Measurements from ENCODE around the gene PPM1B.
A peak's percentile ranks its signal among the peaks of the same experiment; 100 is the strongest.
"Not testable (repeated sequence)": the region's sequence is repeated elsewhere in the genome, so short reads cannot be mapped to it uniquely, and the experiment has no call there.

The PPM1B gene

GRCh38 chr2:44169155-44169898, 652 bp downstream of the PPM1B start:
- H3K9me3 ChIP-seq (ENCODE audit: control insufficient read depth, insufficient read depth, low read length), result peaks cover 5% of the 10 kb centered on the region; the same call in 1 of the 2 replicates
- peak overlapping the region; percentile 85 for H3K9ac ChIP-seq (ENCODE audit: low read depth, low read length)
- H3K4me1 ChIP-seq (ENCODE audit: insufficient read depth, low read length), result peaks cover 3% of the 10 kb centered on the region; the same call in 1 of the 2 replicates
- no peaks in the 10 kb centered on the region for H3K36me3 ChIP-seq (ENCODE audit: insufficient read depth, low read length)

DNA sequence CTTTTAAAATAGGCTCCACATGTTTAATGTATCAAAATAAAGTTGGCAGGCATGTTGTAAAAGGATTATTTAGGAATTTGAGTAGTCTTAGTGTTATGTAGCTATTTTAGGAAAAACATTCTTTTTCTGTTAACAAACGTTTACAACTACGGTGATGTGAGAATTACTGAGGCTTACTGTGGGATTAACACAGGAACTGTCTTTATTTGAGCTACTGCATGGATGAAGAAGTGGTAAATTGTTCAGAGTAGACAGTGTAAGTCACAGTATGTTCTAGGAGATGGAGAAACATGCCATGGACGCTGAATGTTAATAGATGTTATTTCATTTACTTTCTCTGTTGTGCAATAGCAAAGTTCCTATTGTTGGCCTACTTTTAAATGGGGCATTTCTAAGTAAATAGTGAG, 1.6 kb downstream of the PPM1B start:
- Histone ChIP-seq H3K9ac (ENCODE audit: low read depth, low read length) (peak overlapping the region; percentile 85), H3K4me1 (ENCODE audit: insufficient read depth, low read length) (peaks cover 8% of the 10 kb centered on the region; the same call in 1 of the 2 replicates), H3K9me3 (ENCODE audit: control insufficient read depth, insufficient read depth, low read length) (no peaks in the 10 kb centered on the region), H3K36me3 (ENCODE audit: insufficient read depth, low read length) (no peaks in the 10 kb centered on the region)

GRCh38 chr2:44171018-44171417, 2.3 kb downstream of the PPM1B start:
- Histone ChIP-seq H3K9me3 (ENCODE audit: control insufficient read depth, insufficient read depth, low read length) (no peaks in the 10 kb centered on the region), H3K9ac (ENCODE audit: low read depth, low read length) (peak overlapping the region; percentile 85), H3K36me3 (ENCODE audit: insufficient read depth, low read length) (no peaks in the 10 kb centered on the region), H3K4me1 (ENCODE audit: insufficient read depth, low read length) (peaks cover 11% of the 10 kb centered on the region; the same call in 1 of the 2 replicates)

DNA sequence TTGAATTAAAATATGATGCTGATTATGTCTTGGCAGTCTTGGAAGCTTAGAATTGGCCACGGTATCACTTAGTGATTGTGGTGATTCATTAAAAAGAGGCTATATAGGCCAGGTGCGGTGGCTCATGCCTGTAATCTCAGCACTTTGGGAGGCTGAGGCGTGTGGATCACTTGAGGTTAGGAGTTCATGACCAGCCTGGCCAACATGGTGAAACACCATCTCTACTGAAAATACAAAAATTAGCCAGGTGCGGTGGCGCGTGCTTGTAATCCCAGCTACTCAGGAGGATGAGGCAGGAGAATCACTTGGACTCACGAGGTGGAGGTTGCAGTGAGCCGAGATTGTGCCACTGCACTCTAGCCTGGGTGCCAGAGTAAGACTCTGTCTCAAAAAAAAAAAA, 2.8 kb downstream of the PPM1B start:
- H3K36me3 ChIP-seq (ENCODE audit: insufficient read depth, low read length); H3K9me3 ChIP-seq (ENCODE audit: control insufficient read depth, insufficient read depth, low read length): not testable (repeated sequence)
- Histone ChIP-seq H3K9ac (ENCODE audit: low read depth, low read length) (peak overlapping the region; percentile 85), H3K4me1 (ENCODE audit: insufficient read depth, low read length) (peaks cover 11% of the 10 kb centered on the region; the same call in 1 of the 2 replicates)

GRCh38 chr2:44172576-44172975, 3.9 kb downstream of the PPM1B start:
- no peaks in the 10 kb centered on the region for H3K9me3 ChIP-seq (ENCODE audit: control insufficient read depth, insufficient read depth, low read length)
- no peaks in the 10 kb centered on the region for H3K36me3 ChIP-seq (ENCODE audit: insufficient read depth, low read length)
- H3K4me1 ChIP-seq (ENCODE audit: insufficient read depth, low read length), result peaks cover 11% of the 10 kb centered on the region; the same call in 1 of the 2 replicates
- H3K9ac ChIP-seq (ENCODE audit: low read depth, low read length), result peak overlapping the region; percentile 14; the same call in 1 of the 2 replicates

- Histone ChIP-seq H3K4me1 (ENCODE audit: insufficient read depth, low read length) (peaks cover 30% of the 10 kb centered on the region), H3K9me3 (ENCODE audit: control insufficient read depth, insufficient read depth, low read length) (0 out of 2 replicates have a peak, but pooled peaks cover 2% of the 10 kb centered on the region), H3K36me3 (ENCODE audit: insufficient read depth, low read length) (peaks cover 13% of the 10 kb centered on the region; the same call in 1 of the 2 replicates), H3K9ac (ENCODE audit: low read depth, low read length) (no peak overlapping the region)
Measured at GRCh38 chr2:44178950-44179349, 10.3 kb downstream of the PPM1B start.

DNA sequence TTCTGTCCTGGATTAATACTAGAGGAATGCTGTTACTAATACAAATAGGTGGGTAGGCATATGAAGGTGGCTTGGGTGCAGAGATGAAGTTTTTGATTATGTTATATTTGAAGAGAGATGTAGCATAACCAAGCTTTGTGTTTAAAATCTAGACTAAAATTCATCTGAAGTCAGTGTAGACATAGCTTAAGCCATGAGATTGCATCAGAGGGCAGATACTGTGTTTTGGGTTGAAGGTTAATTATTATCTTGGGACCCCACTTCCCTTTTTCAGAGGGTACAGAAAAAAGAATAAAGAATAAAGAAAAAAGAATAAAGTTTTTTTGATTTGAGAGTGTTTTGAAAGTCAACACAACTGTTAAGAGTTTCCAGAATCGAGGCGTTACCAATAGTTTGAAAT, 13.0 kb downstream of the PPM1B start:
- Histone ChIP-seq H3K36me3 (ENCODE audit: insufficient read depth, low read length) (peaks cover 13% of the 10 kb centered on the region; the same call in 1 of the 2 replicates), H3K9ac (ENCODE audit: low read depth, low read length) (no peak overlapping the region), H3K4me1 (ENCODE audit: insufficient read depth, low read length) (peaks cover 21% of the 10 kb centered on the region), H3K9me3 (ENCODE audit: control insufficient read depth, insufficient read depth, low read length) (0 out of 2 replicates have a peak, but pooled peaks cover 2% of the 10 kb centered on the region)

- peaks cover 2% of the 10 kb centered on the region; the same call in 1 of the 2 replicates for H3K9me3 ChIP-seq (ENCODE audit: control insufficient read depth, insufficient read depth, low read length)
- H3K4me1 ChIP-seq (ENCODE audit: insufficient read depth, low read length), result peaks cover 21% of the 10 kb centered on the region
- no peak overlapping the region for H3K9ac ChIP-seq (ENCODE audit: low read depth, low read length)
- peaks cover 10% of the 10 kb centered on the region; the same call in 1 of the 2 replicates for H3K36me3 ChIP-seq (ENCODE audit: insufficient read depth, low read length)
Measured at GRCh38 chr2:44184106-44184505, 15.4 kb downstream of the PPM1B start.

GRCh38 chr2:44186810-44187209, 18.1 kb downstream of the PPM1B start:
- no peak overlapping the region for H3K9ac ChIP-seq (ENCODE audit: low read depth, low read length)
- H3K4me1 ChIP-seq (ENCODE audit: insufficient read depth, low read length), result peaks cover 16% of the 10 kb centered on the region
- H3K36me3 ChIP-seq (ENCODE audit: insufficient read depth, low read length), result no peaks in the 10 kb centered on the region; the same call in 1 of the 2 replicates
- no peaks in the 10 kb centered on the region; the same call in 1 of the 2 replicates for H3K9me3 ChIP-seq (ENCODE audit: control insufficient read depth, insufficient read depth, low read length)

DNA sequence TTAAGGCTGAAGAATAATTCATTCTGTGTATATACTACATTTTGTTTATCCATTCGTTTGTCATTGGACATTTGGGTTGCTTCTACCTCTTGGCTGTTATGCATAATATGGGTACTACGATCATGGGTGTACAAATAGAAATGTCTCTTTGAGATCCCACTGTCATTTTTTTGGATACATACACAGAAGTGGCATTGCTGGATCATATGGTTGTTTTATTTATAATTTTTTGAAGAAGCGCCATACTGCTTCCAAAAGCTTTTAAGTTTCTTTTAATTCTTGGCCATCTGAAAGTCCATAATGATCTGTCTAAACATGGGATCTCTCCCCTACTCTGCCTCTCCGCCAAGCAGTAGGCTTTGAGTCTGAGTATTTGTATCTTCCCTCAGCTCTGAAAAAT, 18.6 kb downstream of the PPM1B start:
- Histone ChIP-seq H3K4me1 (ENCODE audit: insufficient read depth, low read length) (peaks cover 16% of the 10 kb centered on the region), H3K9ac (ENCODE audit: low read depth, low read length) (no peak overlapping the region), H3K9me3 (ENCODE audit: control insufficient read depth, insufficient read depth, low read length) (no peaks in the 10 kb centered on the region; the same call in 1 of the 2 replicates), H3K36me3 (ENCODE audit: insufficient read depth, low read length) (no peaks in the 10 kb centered on the region; the same call in 1 of the 2 replicates)

DNA sequence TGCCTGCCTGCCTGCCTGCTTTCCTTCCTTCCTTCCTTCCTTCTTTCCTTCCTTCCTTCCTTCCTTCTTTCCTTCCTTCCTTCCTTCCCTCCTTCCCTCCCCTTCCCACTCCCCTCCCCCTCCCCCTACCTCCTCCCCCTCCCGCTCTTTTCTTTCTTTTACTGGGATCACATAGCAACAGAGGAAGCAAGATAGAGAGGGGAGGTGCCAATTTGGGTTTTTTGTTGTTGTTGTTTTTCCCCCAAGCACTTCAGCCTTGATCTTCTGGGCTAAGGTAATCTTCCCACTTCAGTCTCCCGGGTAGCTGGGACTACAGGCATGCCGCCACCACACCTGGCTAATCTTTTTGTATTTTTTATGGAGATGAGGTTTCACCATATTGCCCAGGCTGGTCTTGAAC, 20.0 kb downstream of the PPM1B start:
- Histone ChIP-seq H3K9me3 (ENCODE audit: control insufficient read depth, insufficient read depth, low read length) (no peaks in the 10 kb centered on the region; the same call in none of the 2 replicates), H3K9ac (ENCODE audit: low read depth, low read length) (no peak overlapping the region), H3K4me1 (ENCODE audit: insufficient read depth, low read length) (peaks cover 4% of the 10 kb centered on the region), H3K36me3 (ENCODE audit: insufficient read depth, low read length) (0 out of 2 replicates have a peak, but pooled peaks cover 3% of the 10 kb centered on the region)

GRCh38 chr2:44189104-44189503, 20.4 kb downstream of the PPM1B start:
- no peak overlapping the region for H3K9ac ChIP-seq (ENCODE audit: low read depth, low read length)
- H3K4me1 ChIP-seq (ENCODE audit: insufficient read depth, low read length), result peaks cover 1% of the 10 kb centered on the region
- no peaks in the 10 kb centered on the region; the same call in none of the 2 replicates for H3K9me3 ChIP-seq (ENCODE audit: control insufficient read depth, insufficient read depth, low read length)
- H3K36me3 ChIP-seq (ENCODE audit: insufficient read depth, low read length), result peaks cover 4% of the 10 kb centered on the region; the same call in 1 of the 2 replicates

DNA sequence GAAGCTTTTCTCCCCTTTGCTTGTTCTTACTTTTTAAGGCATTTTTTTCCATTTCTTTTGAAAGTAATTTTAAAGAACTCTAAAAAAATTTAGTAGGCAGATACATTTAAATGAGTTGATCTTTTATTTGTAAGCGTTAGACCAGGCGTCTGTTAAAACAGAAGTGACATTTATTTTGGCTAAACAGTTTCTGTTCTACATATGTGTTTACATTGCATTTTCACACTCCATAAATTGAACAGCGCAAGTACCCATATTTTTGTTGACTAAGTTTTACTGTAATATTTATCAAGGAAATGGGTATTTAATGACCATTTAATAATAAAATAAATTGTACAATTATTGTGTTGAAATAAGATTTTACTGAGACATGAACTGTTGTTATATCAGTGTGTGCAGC, 21.9 kb downstream of the PPM1B start:
- Histone ChIP-seq H3K9ac (ENCODE audit: low read depth, low read length) (no peak overlapping the region), H3K4me1 (ENCODE audit: insufficient read depth, low read length) (peaks cover 3% of the 10 kb centered on the region; the same call in 1 of the 2 replicates), H3K36me3 (ENCODE audit: insufficient read depth, low read length) (peaks cover 5% of the 10 kb centered on the region; the same call in 1 of the 2 replicates), H3K9me3 (ENCODE audit: control insufficient read depth, insufficient read depth, low read length) (no peaks in the 10 kb centered on the region; the same call in none of the 2 replicates)

DNA sequence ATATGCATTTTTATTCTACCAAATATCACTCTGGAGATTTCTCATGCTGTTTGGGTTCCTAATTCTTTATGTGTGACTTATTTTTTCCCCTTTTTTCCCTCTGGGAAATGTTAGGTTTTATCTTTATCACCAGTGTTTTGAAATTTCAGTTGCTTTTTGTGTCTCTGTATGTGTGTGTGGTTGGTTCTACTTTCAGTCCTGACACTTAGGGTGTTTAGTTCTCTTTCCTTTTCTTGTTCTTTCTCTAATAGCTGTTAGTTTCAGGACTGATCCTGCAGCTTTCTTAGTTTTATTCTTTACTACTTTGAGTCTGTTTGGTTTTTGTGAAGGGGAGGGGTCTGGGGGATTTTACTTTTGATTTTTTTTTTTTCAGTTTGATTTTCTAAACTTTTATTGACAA, 23.1 kb downstream of the PPM1B start:
- H3K9me3 ChIP-seq (ENCODE audit: control insufficient read depth, insufficient read depth, low read length), result no peaks in the 10 kb centered on the region; the same call in none of the 2 replicates
- H3K4me1 ChIP-seq (ENCODE audit: insufficient read depth, low read length), result peaks cover 12% of the 10 kb centered on the region
- H3K9ac ChIP-seq (ENCODE audit: low read depth, low read length), result no peak overlapping the region
- peaks cover 5% of the 10 kb centered on the region; the same call in 1 of the 2 replicates for H3K36me3 ChIP-seq (ENCODE audit: insufficient read depth, low read length)

DNA sequence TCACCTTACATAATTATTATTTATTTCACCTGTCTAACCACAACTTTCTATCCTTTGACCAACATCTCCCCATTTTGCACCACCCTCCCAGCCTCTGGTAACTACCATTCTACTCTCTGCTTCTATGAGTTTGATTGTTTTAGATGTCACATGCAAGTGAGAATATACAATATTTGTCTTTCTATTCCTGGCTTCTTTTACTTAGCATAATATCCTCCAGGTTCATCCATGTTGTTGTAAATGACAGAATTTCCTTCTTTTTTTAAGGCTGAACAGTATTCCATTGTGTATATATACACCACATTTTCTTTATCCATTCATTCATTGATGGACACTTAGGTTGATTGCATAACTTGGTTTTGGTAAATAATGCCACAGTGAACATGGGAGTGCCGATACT, 24.0 kb downstream of the PPM1B start:
- H3K4me1 ChIP-seq (ENCODE audit: insufficient read depth, low read length), result peaks cover 12% of the 10 kb centered on the region
- no peak overlapping the region for H3K9ac ChIP-seq (ENCODE audit: low read depth, low read length)
- peaks cover 5% of the 10 kb centered on the region; the same call in 1 of the 2 replicates for H3K36me3 ChIP-seq (ENCODE audit: insufficient read depth, low read length)
- H3K9me3 ChIP-seq (ENCODE audit: control insufficient read depth, insufficient read depth, low read length), result no peaks in the 10 kb centered on the region; the same call in 1 of the 2 replicates

Data from ES-I3 (cell line).